ENCODE results near the gene BPIFA3. TPM values are rescaled to one million over a fixed set of nuclear protein-coding genes. Genes with fewer than 3 reads are reported as not detected.

The BPIFA3 gene
- total and polyA plus RNA-seq, 2 of the 8 experiments (the other 6 are each of a cell fraction or from before 2014, with no cell fraction given): not detected

GRCh38 chr20:33239979-33240736 lies 23.0 kb downstream of the BPIFA3 start:
- ChIA-PET CTCF (ENCODE audit: partially characterized antibody) (interaction anchor here (0.7 to 1.2 kb wide), 6 partner anchors 19 to 264 kb away, joined by 3 to 5 read pairs (median 3); no protein-coding TSS in a partner anchor), POLR2A (ENCODE audit: partially characterized antibody) (no interaction called here)
- FAIRE-seq: no peak

More at GRCh38 chr20:33239979-33240736, 23.0 kb downstream of the BPIFA3 start:
- TF ChIP-seq NRF1 (IDR thresholded peaks at IDR 0.05; ENCODE audit: low read depth, low read length): no peak
- TF ChIP-seq BCL11A (IDR thresholded peaks at IDR 0.05; ENCODE audit: low read depth in 2 of 2, low read length in 2 of 2): no peak
- no peak for TF ChIP-seq HDAC2 (IDR thresholded peaks at IDR 0.05; ENCODE audit: borderline replicate concordance in 1 of 2, low read depth in 2 of 2, low read length in 2 of 2)
- no peak for TF ChIP-seq KDM1A (IDR thresholded peaks at IDR 0.05; ENCODE audit: borderline replicate concordance, low read length)
- TF ChIP-seq POLR2A (IDR thresholded peaks at IDR 0.05; ENCODE audit: control extremely low read depth in 1 of 2, low read depth in 2 of 2, low read length in 2 of 2): no peak
- no peak for TF ChIP-seq CTBP2 (IDR thresholded peaks at IDR 0.05; ENCODE audit: borderline replicate concordance, insufficient read depth, insufficient read length, low read length)
- no peak overlapping the region for H3K27ac ChIP-seq (ENCODE audit: low read depth, low read length)
- no peak overlapping the region for H2BK20ac ChIP-seq (ENCODE audit: low read length)
- H2BK5ac ChIP-seq (ENCODE audit: low read depth, low read length): no peak overlapping the region
- no peak overlapping the region for H3K4ac ChIP-seq (replicated peaks; ENCODE audit: insufficient read length, low read depth, low read length)
- no peaks in the 10 kb centered on the region for H3K36me3 ChIP-seq (ENCODE audit: control insufficient read depth in 2 of 4, insufficient read depth in 4 of 4, low read length in 3 of 4)
- H3K56ac ChIP-seq (replicated peaks; ENCODE audit: insufficient read length, low read depth, low read length): no peak overlapping the region
- no peak overlapping the region for H2BK15ac ChIP-seq (ENCODE audit: low read length)
- H3K14ac ChIP-seq (ENCODE audit: insufficient read length): no peak overlapping the region
- no peak overlapping the region for H2BK12ac ChIP-seq (ENCODE audit: low read depth, low read length)
- H3K79me1 ChIP-seq (ENCODE audit: low read depth, low read length): no peaks in the 10 kb centered on the region
- WGBS, 2 experiments (ENCODE audit: extremely low coverage in 1 of 2, insufficient coverage in 1 of 2, insufficient read length in 1 of 2, insufficient replicate concordance in 2 of 2, low coverage in 1 of 2, low lambda C conversion rate in 2 of 2, missing lambda C conversion rate in 1 of 2): 96 to 100% methylated on average over 1 to 4 of the region's 4 CpGs
- no peak overlapping the region for H3K4me3 ChIP-seq (ENCODE audit: extremely low read depth in 1 of 4, insufficient read depth in 2 of 4, low read depth in 3 of 4, low read length in 4 of 4)
- H3K27me3 ChIP-seq (replicated peaks in 1 of 4; ENCODE audit: control insufficient read depth in 3 of 4, extremely low read depth in 1 of 4, insufficient read depth in 3 of 4, low read length in 3 of 4): no peaks in the 10 kb centered on the region
- peaks cover 3% of the 10 kb centered on the region; the same call in 1 of the 2 replicates for H3K23me2 ChIP-seq (ENCODE audit: low read depth, low read length)
- no peak for DNase-seq (ENCODE audit: low read depth in 1 of 2, low spot score in 2 of 2)
- no peaks in the 10 kb centered on the region for H4K20me1 ChIP-seq (replicated peaks in 1 of 2; ENCODE audit: control insufficient read depth in 1 of 2, insufficient read depth in 2 of 2, low read length in 2 of 2)
- H4K91ac ChIP-seq (replicated peaks; ENCODE audit: insufficient read length, low read length): no peak overlapping the region
- no peak overlapping the region for H4K8ac ChIP-seq (ENCODE audit: extremely low read depth, insufficient read depth, low read length)
- H2BK120ac ChIP-seq (replicated peaks; ENCODE audit: low read depth, low read length): no peak overlapping the region
- H3K18ac ChIP-seq (ENCODE audit: extremely low read depth, low read length): no peak overlapping the region
- H3K79me2 ChIP-seq (ENCODE audit: control insufficient read depth in 1 of 2, insufficient read depth in 2 of 2, low read length in 2 of 2): no peaks in the 10 kb centered on the region
- no peak overlapping the region for H2AK5ac ChIP-seq (ENCODE audit: low read depth, low read length)
- no peak overlapping the region for H2AFZ ChIP-seq (ENCODE audit: low read length)
- H3K4me2 ChIP-seq (ENCODE audit: insufficient read depth in 1 of 2, low read depth in 2 of 2, low read length in 2 of 2): no peak overlapping the region
- H4K5ac ChIP-seq (ENCODE audit: insufficient read length, low read depth, low read length): no peak overlapping the region
- H3K4me1 ChIP-seq (replicated peaks in 1 of 4; ENCODE audit: control insufficient read depth in 3 of 4, insufficient read depth in 4 of 4, low read length in 3 of 4): no peaks in the 10 kb centered on the region
- no peak overlapping the region for H3K9ac ChIP-seq (replicated peaks in 1 of 4; ENCODE audit: extremely low read depth in 1 of 4, low read depth in 3 of 4, low read length in 3 of 4)
- H3K23ac ChIP-seq (ENCODE audit: insufficient read length): no peak overlapping the region
- no peaks in the 10 kb centered on the region for H3K9me3 ChIP-seq (ENCODE audit: insufficient read depth in 2 of 2, low read depth in 1 of 2, low read length in 1 of 2)

Data from H1 (cell line).